Liver (tissue), 9 donors: ENCODE measurements around the gene SLCO6A1. TPM values are rescaled to one million over a fixed set of nuclear protein-coding genes. Genes with fewer than 3 reads are reported as not detected.

Source experiments
- DNase-seq: peaks from one replicate; pipeline ENCODE4 v3.0.0-alpha.2; 2017; ENCODE audit warnings: low spot score
- H3K27ac ChIP-seq, 2 donors: one replicate each; pipeline ENCODE4 v1.7.0; 2013; ENCODE audit warnings: inconsistent platforms in 2 of 2, low read length in 2 of 2, control low read depth in 1 of 2, low read depth in 1 of 2, mild to moderate bottlenecking in 1 of 2
- H3K27me3 ChIP-seq, 4 donors: one replicate each; pipeline versions ENCODE4 v1.6.1 to v1.7.0; 2013; ENCODE audit warnings: low read length in 3 of 4, inconsistent platforms in 1 of 4, mild to moderate bottlenecking in 1 of 4, moderate library complexity in 1 of 4; ENCODE audit not compliant: control insufficient read depth in 4 of 4, insufficient read depth in 4 of 4
- H3K36me3 ChIP-seq, 4 donors: one replicate each; pipeline versions ENCODE4 v1.6.1 to v1.7.0; 2013; ENCODE audit warnings: low read length in 3 of 4, mild to moderate bottlenecking in 3 of 4, low read depth in 1 of 4, moderate library complexity in 1 of 4; ENCODE audit not compliant: control insufficient read depth in 4 of 4, insufficient read depth in 3 of 4
- H3K4me1 ChIP-seq, 4 donors: one replicate each; pipeline versions ENCODE4 v1.6.1 to v1.7.0; 2013; ENCODE audit warnings: low read length in 3 of 4, mild to moderate bottlenecking in 3 of 4, moderate library complexity in 1 of 4; ENCODE audit not compliant: control insufficient read depth in 4 of 4, insufficient read depth in 4 of 4
- H3K4me3 ChIP-seq, 3 donors: one replicate each; pipeline versions ENCODE4 v1.6.1 to v1.7.0; 2013; ENCODE audit warnings: low read length in 3 of 3, control low read depth in 1 of 3, low read depth in 1 of 3, mild to moderate bottlenecking in 1 of 3
- H3K9ac ChIP-seq, 2 donors: one replicate each; pipeline ENCODE4 v1.7.0; 2013; ENCODE audit warnings: low read length in 2 of 2, mild to moderate bottlenecking in 2 of 2, moderate library complexity in 2 of 2, control low read depth in 1 of 2, low read depth in 1 of 2
- H3K9me3 ChIP-seq, 4 donors: one replicate each; pipeline versions ENCODE4 v1.6.1 to v1.7.0; 2013; ENCODE audit warnings: low read length in 3 of 4; ENCODE audit not compliant: control insufficient read depth in 4 of 4
- ATF3 ChIP-seq: IDR thresholded peaks from 2 replicates; pipeline ENCODE4 v1.6.1; 2016; ENCODE audit warnings: antibody characterized with exemption
- CTCF ChIP-seq: fragments of 150-350 bp; IDR thresholded peaks from 2 replicates; pipeline ENCODE4 v1.5.1; 2017; ENCODE audit warnings: improper control_type of control experiment, low read depth, low read length; ENCODE audit not compliant: missing input control
- EGR1 ChIP-seq, 2 donors: IDR thresholded peaks; 2 replicates each; pipeline ENCODE4 v1.6.1; 2016 to 2018; ENCODE audit warnings: antibody characterized with exemption in 2 of 2, low read depth in 2 of 2
- FOXA1 ChIP-seq: IDR thresholded peaks from 2 replicates; pipeline ENCODE4 v1.6.1; 2016; ENCODE audit warnings: antibody characterized with exemption
- FOXA2 ChIP-seq: IDR thresholded peaks from 2 replicates; pipeline ENCODE4 v1.6.1; 2016; ENCODE audit warnings: antibody characterized with exemption
- GABPA ChIP-seq, 2 donors: IDR thresholded peaks in 1 of 2; conservative IDR thresholded peaks in 1 of 2; 2 replicates each; pipeline ENCODE4 v1.6.1; 2016; ENCODE audit warnings: antibody characterized with exemption in 2 of 2, mild to moderate bottlenecking in 1 of 2, moderate library complexity in 1 of 2
- HNF4A ChIP-seq, 2 donors: conservative IDR thresholded peaks; 2 replicates each; pipeline ENCODE4 v1.6.1; 2016; ENCODE audit warnings: antibody characterized with exemption in 2 of 2, mild to moderate bottlenecking in 2 of 2
- HNF4G ChIP-seq: IDR thresholded peaks from 2 replicates; pipeline ENCODE4 v1.6.1; 2016; ENCODE audit warnings: antibody characterized with exemption
- JUND ChIP-seq, 2 donors: IDR thresholded peaks; 2 replicates each; pipeline ENCODE4 v1.6.1; 2016; ENCODE audit warnings: antibody characterized with exemption in 2 of 2
- MAX ChIP-seq: IDR thresholded peaks from 2 replicates; pipeline ENCODE4 v1.6.1; 2016; ENCODE audit warnings: antibody characterized with exemption
- NR2F2 ChIP-seq: IDR thresholded peaks from 2 replicates; pipeline ENCODE4 v1.6.1; 2016; ENCODE audit warnings: antibody characterized with exemption
- RAD21 ChIP-seq, 2 donors: IDR thresholded peaks; 2 replicates each; pipeline ENCODE4 v1.6.1; 2016; ENCODE audit warnings: antibody characterized with exemption in 2 of 2, mild to moderate bottlenecking in 2 of 2
- REST ChIP-seq: IDR thresholded peaks from 2 replicates; pipeline ENCODE4 v1.6.1; 2016; ENCODE audit warnings: antibody characterized with exemption, mild to moderate bottlenecking
- RXRA ChIP-seq, 2 donors: IDR thresholded peaks; 2 replicates each; pipeline ENCODE4 v1.6.1; 2017 to 2018; ENCODE audit warnings: antibody characterized with exemption in 2 of 2, mild to moderate bottlenecking in 1 of 2
- SP1 ChIP-seq: IDR thresholded peaks from 2 replicates; pipeline ENCODE4 v1.6.1; 2018; ENCODE audit warnings: antibody characterized with exemption, mild to moderate bottlenecking
- TAF1 ChIP-seq: conservative IDR thresholded peaks from 2 replicates; pipeline ENCODE4 v1.6.1; 2016; ENCODE audit warnings: antibody characterized with exemption, mild to moderate bottlenecking
- YY1 ChIP-seq: IDR thresholded peaks from 2 replicates; pipeline ENCODE4 v1.6.1; 2016; ENCODE audit warnings: antibody characterized with exemption, mild to moderate bottlenecking
- WGBS: extraction: QIAGEN DNeasy Blood & Tissue Kit; methylation state at CpG from one replicate; pipeline ENCODE4 v1.1.7; 2013; 5-methylcytosine and 5-hydroxymethylcytosine counted together
- polyA plus RNA-seq, 2 donors: library from polyadenylated mRNA; stranded (reverse) in 1 of 2; unstranded in 1 of 2; fragments of 200-250 nt in 1 of 2; fragments of >200 nt in 1 of 2; fragmentation: Nextera tagmentation in 1 of 2; extraction: Ambion mirVana in 1 of 2; gene quantifications; one replicate each; pipeline versions ENCODE4 v1.2.1 to v1.2.3, GENCODE V29; 2013 to 2015
- total RNA-seq, 2 donors: library from RNA; depleted of rRNA; stranded (reverse); fragments of >200 nt; gene quantifications; one replicate each; pipeline ENCODE4 v1.2.3, GENCODE V29; 2014
- donor health status: healthy.
- donor health status: healthy.
- donor health status: healthy.
- donor health status: healthy.
- donor health status: healthy.

Gene SLCO6A1
- total and polyA plus RNA-seq, 4 donors, result not detected

GRCh38 chr5:102385365-102385764, 113.4 kb downstream of the SLCO6A1 start:
- TF ChIP-seq HNF4A (conservative IDR thresholded peaks at IDR 0.05) (no peak), JUND (IDR thresholded peaks at IDR 0.05) (no peak), SP1 (no peak), ATF3 (no peak), FOXA2 (no peak), EGR1 (IDR thresholded peaks at IDR 0.05; ENCODE audit: low read depth in 2 of 2) (no peak), HNF4G (no peak), YY1 (no peak), TAF1 (no peak), RXRA (IDR thresholded peaks at IDR 0.05) (no peak), NR2F2 (no peak), FOXA1 (no peak), MAX (no peak), RAD21 (IDR thresholded peaks at IDR 0.05) (no peak)
- DNase-seq, result no peak
- H3K36me3 ChIP-seq, result no peaks in the 10 kb centered on the region
- no peaks in the 10 kb centered on the region for H3K4me1 ChIP-seq
- no peak overlapping the region for H3K4me3 ChIP-seq
- no peak overlapping the region for H3K9ac ChIP-seq
- H3K9me3 ChIP-seq, result no peaks in the 10 kb centered on the region
- no peaks in the 10 kb centered on the region for H3K27me3 ChIP-seq
- H3K27ac ChIP-seq, result no peak overlapping the region
- WGBS, result 73% methylated on average over 1 of the region's 1 CpG

GRCh38 chr5:102380174-102380573, 118.6 kb downstream of the SLCO6A1 start:
- Histone ChIP-seq H3K4me3 (no peak overlapping the region), H3K9me3 (no peaks in the 10 kb centered on the region), H3K27me3 (no peaks in the 10 kb centered on the region), H3K4me1 (no peaks in the 10 kb centered on the region), H3K36me3 (no peaks in the 10 kb centered on the region), H3K9ac (no peak overlapping the region), H3K27ac (no peak overlapping the region)
- no peak for DNase-seq
- TF ChIP-seq RXRA (IDR thresholded peaks at IDR 0.05), result no peak
- TF ChIP-seq SP1, result no peak
- TF ChIP-seq REST, result no peak
- no peak for TF ChIP-seq HNF4G
- no peak for TF ChIP-seq GABPA (IDR thresholded peaks at IDR 0.05 in 1 of 2, conservative IDR thresholded peaks at IDR 0.05 in 1 of 2)
- no peak for TF ChIP-seq EGR1 (IDR thresholded peaks at IDR 0.05; ENCODE audit: low read depth in 2 of 2)
- no peak for TF ChIP-seq FOXA1

- H3K9me3 ChIP-seq, result no peaks in the 10 kb centered on the region
- no peak overlapping the region for H3K4me3 ChIP-seq
- no peak overlapping the region for H3K9ac ChIP-seq
- H3K27me3 ChIP-seq, result no peaks in the 10 kb centered on the region
- H3K4me1 ChIP-seq, result no peaks in the 10 kb centered on the region
- no peaks in the 10 kb centered on the region for H3K36me3 ChIP-seq
- DNase-seq, result no peak
- no peak overlapping the region for H3K27ac ChIP-seq
- 75% methylated on average over 2 of the region's 2 CpGs for WGBS
- TF ChIP-seq HNF4G (no peak), CTCF (no peak), YY1 (no peak), NR2F2 (no peak), REST (no peak), GABPA (IDR thresholded peaks at IDR 0.05 in 1 of 2, conservative IDR thresholded peaks at IDR 0.05 in 1 of 2) (no peak), HNF4A (conservative IDR thresholded peaks at IDR 0.05) (no peak), FOXA1 (no peak)
Observed at GRCh38 chr5:102375876-102376275, 122.9 kb downstream of the SLCO6A1 start.
